Lower leg skin (tissue), 4 donors: ENCODE measurements around the gene BCL7B. TPM values are rescaled to one million over a fixed set of nuclear protein-coding genes. Genes with fewer than 3 reads are reported as not detected.

ENCODE experiments used
- DNase-seq, 2 donors: peaks; one replicate each; pipeline ENCODE4 v3.0.0-alpha.2; 2019; ENCODE audit warnings: low spot score in 2 of 2
- H3K4me3 ChIP-seq: fragments of 200-600 bp; sonication (generic); 2 replicates; pipeline ENCODE4 v1.5.1; 2017; ENCODE audit warnings: mild to moderate bottlenecking, low read depth; ENCODE audit not compliant: poor library complexity, severe bottlenecking
- CTCF ChIP-seq, 3 donors: fragments of 450-650 bp; IDR thresholded peaks; one replicate each; pipeline ENCODE4 v1.5.1; 2016; ENCODE audit warnings: antibody characterized with exemption in 3 of 3, mild to moderate bottlenecking in 3 of 3, moderate library complexity in 2 of 3
- POLR2A ChIP-seq, 2 donors: fragments of 450-650 bp; IDR thresholded peaks; one replicate each; pipeline ENCODE4 v1.6.1; 2016 to 2017; ENCODE audit warnings: antibody characterized with exemption in 2 of 2, mild to moderate bottlenecking in 1 of 2, moderate library complexity in 1 of 2
- WGBS, 2 donors: methylation state at CpG; one replicate each; pipeline ENCODE4 v1.1.5; 2018; 5-methylcytosine and 5-hydroxymethylcytosine counted together
- intact Hi-C: fragments of 100-400 bp; cut with DNase I; formaldehyde crosslinking; loops from one replicate; pipeline ENCODE4 v1.15.0; 2023; ENCODE audit warnings: low total_unique reads
- total RNA-seq, 4 donors: library from RNA; depleted of rRNA; stranded (reverse); fragments of >200 nt; gene quantifications; one replicate each; pipeline ENCODE4 v1.1.0, GENCODE V29; 2016

The BCL7B gene
- total RNA-seq, 4 donors from 2014 or later: 31.8 to 66.2 (median 47.7) TPM

DNA sequence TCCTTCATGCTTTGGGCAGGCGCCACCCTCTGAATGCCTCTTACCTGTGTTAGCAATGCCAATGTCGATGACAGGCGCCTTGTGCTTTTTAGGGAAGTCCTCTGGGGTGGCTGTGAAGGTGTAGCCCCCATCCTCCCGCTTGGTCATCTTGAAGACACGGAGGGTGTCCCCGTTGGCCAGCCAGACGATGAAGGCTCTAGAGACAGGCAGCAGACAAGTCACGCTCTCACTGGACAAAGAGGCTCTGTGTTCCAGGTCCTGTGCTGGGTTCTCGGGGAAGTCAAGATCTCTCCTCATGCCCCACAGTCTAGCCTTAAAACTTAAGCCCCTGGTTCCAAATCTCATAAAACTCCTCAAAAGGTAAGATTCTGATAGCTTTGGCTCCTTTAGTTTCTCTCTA, 15.8 kb upstream of the BCL7B start:
- intact Hi-C loops: no loop called here
- no peak for TF ChIP-seq POLR2A (IDR thresholded peaks at IDR 0.05)
- no peak for TF ChIP-seq CTCF (IDR thresholded peaks at IDR 0.05)
- H3K4me3 ChIP-seq: no peak overlapping the region
- 91 to 96% methylated on average over 9 of the region's 9 CpGs for WGBS, 2 donors
- DNase-seq: no peak

DNA sequence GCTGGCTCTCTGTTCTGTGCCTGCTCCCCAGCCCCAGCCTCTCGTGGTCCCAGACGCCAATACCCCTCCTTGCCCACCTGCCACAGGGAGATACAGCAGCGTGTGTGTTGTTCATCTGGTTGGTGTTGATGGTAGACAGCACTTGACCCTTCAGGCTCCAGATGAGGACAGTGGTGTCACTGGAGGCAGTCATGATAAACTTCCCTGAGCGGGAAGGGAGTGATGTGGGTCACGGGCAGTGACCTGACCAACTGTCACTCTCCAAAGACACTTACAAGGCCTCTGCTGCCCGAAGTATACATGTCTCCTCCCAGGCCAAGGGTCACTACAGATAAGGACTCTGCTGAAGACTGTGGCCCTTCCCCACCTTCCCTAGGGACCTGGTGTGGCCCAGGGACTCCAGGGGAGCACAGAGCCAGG, 15.3 kb upstream of the BCL7B start:
- 82 to 86% methylated on average over 6 of the region's 6 CpGs for WGBS, 2 donors
- no peak overlapping the region for H3K4me3 ChIP-seq

DNA sequence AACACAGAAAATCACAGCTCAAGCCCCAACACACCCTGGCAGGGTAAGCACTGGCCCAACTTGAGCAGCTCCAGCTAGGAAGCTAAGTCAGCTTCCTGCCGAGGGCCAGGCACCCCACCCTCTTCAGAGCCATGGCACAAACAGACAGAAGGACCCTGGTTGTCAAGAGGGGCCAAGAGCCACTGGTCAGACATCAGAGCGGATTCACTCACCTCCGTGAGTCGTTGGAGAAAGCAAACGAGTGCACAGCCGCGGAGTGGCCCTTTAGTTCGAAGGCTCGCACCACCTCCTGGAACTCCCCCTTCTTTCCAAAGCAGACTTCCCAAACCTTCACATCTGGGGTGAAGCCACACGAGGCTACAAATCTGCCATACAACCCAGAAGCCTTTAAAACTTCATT, 13.5 kb upstream of the BCL7B start:
- DNase-seq: no peak
- no peak overlapping the region for H3K4me3 ChIP-seq
- intact Hi-C loops: no loop called here
- TF ChIP-seq CTCF (IDR thresholded peaks at IDR 0.05) (no peak), POLR2A (IDR thresholded peaks at IDR 0.05) (no peak)
- WGBS, 2 donors: 94 to 95% methylated on average over 10 of the region's 10 CpGs

More for the DNA sequence above, 15.3 kb upstream of the BCL7B start:
- DNase-seq: no peak
- no peak for TF ChIP-seq CTCF (IDR thresholded peaks at IDR 0.05)
- TF ChIP-seq POLR2A (IDR thresholded peaks at IDR 0.05): no peak
- intact Hi-C loops: no loop called here

- no peak for DNase-seq
- WGBS, 2 donors: 96 to 97% methylated on average over 22 of the region's 22 CpGs
- intact Hi-C loops: no loop called here
Measured at GRCh38 chr7:73570521-73570920, 13.0 kb upstream of the BCL7B start.

DNA sequence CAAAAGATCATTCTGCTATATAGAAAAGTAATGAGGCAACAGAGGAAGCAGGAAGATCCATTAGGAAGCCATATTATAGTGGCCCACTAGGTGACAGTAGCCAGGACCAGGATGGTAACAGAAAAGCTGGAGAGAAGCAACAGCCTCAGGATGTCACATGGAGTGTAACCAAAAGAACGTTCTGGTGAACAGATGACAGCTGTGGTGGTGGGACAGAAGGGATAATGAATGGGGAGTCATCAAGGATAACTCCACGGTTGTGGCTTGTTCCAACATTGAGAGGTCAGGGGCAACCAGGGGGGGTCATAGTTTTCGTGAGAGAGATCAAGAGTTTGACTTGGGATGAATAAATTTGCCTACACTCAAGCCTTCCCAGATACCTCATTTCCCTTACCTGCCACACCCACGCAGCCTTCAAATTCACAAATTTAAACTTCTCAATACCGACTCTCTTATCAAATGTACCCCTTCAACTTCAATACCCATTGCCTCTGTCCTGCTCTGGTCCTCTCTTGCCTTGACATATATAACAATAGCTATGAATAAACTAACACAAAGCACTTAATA, 11.6 kb upstream of the BCL7B start:
- 76 to 82% methylated on average over 5 of the region's 5 CpGs for WGBS, 2 donors
- no peak for TF ChIP-seq POLR2A (IDR thresholded peaks at IDR 0.05)
- no peak for TF ChIP-seq CTCF (IDR thresholded peaks at IDR 0.05)
- no peak for DNase-seq
- intact Hi-C loops: no loop called here
- H3K4me3 ChIP-seq: no peak overlapping the region

More at GRCh38 chr7:73570521-73570920, 13.0 kb upstream of the BCL7B start:
- H3K4me3 ChIP-seq: no peak overlapping the region
- TF ChIP-seq CTCF (IDR thresholded peaks at IDR 0.05) (no peak), POLR2A (IDR thresholded peaks at IDR 0.05) (no peak)
